ENCODE measurements around the gene ZRANB3.

DNA sequence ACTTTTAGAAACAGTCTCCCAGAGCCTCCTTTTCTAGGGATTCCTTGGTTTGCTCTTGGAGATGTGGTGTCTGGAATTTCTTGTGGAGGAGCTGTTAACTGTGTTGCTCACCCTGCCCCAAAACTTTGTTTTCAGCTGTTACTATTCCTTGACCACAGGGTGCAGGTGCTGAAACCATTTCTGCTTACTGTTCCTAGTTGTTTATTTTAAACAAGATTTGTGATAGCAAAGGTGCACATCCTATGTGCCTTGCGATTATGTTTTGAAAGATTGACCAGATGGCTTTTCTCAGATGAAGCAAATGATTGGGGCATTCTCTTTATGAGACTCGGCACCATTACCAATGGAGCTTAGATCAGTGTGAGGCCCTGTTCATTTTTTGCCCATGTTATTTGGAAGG lies 367.7 kb downstream of the ZRANB3 start:
- TF ChIP-seq, protein P1, sequence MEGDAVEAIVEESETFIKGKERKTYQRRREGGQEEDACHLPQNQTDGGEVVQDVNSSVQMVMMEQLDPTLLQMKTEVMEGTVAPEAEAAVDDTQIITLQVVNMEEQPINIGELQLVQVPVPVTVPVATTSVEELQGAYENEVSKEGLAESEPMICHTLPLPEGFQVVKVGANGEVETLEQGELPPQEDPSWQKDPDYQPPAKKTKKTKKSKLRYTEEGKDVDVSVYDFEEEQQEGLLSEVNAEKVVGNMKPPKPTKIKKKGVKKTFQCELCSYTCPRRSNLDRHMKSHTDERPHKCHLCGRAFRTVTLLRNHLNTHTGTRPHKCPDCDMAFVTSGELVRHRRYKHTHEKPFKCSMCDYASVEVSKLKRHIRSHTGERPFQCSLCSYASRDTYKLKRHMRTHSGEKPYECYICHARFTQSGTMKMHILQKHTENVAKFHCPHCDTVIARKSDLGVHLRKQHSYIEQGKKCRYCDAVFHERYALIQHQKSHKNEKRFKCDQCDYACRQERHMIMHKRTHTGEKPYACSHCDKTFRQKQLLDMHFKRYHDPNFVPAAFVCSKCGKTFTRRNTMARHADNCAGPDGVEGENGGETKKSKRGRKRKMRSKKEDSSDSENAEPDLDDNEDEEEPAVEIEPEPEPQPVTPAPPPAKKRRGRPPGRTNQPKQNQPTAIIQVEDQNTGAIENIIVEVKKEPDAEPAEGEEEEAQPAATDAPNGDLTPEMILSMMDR (IDR thresholded peaks at IDR 0.05) = no peak
- TF ChIP-seq POLR2A (IDR thresholded peaks at IDR 0.05) = no peak
